Mucosa of descending colon (tissue), 3 donors: Measurements from ENCODE around the gene ATP2C2. TPM values are rescaled to one million over a fixed set of nuclear protein-coding genes. Genes with fewer than 3 reads are reported as not detected.

Experiments
- ATAC-seq: fragments of 200-7000 bp; cut with Tn5 transposase; one replicate; pipeline ENCODE4 v1.9.1; 2020; ENCODE audit warnings: mild to moderate bottlenecking, moderate library complexity
- DNase-seq, 3 donors: peaks; one replicate each; pipeline ENCODE4 v3.0.0-alpha.2; 2020
- H3K36me3 ChIP-seq: fragments of 200-600 bp; one replicate; pipeline ENCODE4 v1.8.0; 2021; ENCODE audit warnings: low read depth, mild to moderate bottlenecking
- H3K4me1 ChIP-seq: fragments of 200-600 bp; one replicate; pipeline ENCODE4 v1.8.0; 2021; ENCODE audit warnings: low read depth, mild to moderate bottlenecking
- H3K4me3 ChIP-seq: fragments of 200-600 bp; one replicate; pipeline ENCODE4 v1.8.0; 2021; ENCODE audit warnings: mild to moderate bottlenecking
- H3K9me3 ChIP-seq: fragments of 200-600 bp; one replicate; pipeline ENCODE4 v1.8.0; 2021; ENCODE audit warnings: mild to moderate bottlenecking
- CTCF ChIP-seq: fragments of 200-600 bp; IDR thresholded peaks from one replicate; pipeline ENCODE4 v1.8.0; 2022; ENCODE audit warnings: antibody characterized with exemption, mild to moderate bottlenecking
- intact Hi-C, 2 donors: fragments of 100-400 bp; cut with DNase I in 1 of 2; cut with micrococcal nuclease in 1 of 2; formaldehyde crosslinking; loops; one replicate each; pipeline versions ENCODE4 v1.11.0 to v1.11.1; 2022; cut with DNase I, micrococcal nuclease
- total RNA-seq, 3 donors: library from RNA; stranded (reverse); fragmentation: NEBNext Ultra II Directional in 2 of 3; extraction: Animal tissue kit (Norgen Biotek cat#: 25700) in 2 of 3; gene quantifications; one replicate each; pipeline versions ENCODE4 v1.2.1 to v1.2.4, GENCODE V29; 2021 to 2023
- donor health status: DM: no; HTN: no; CAD: no; lungs with moderate emphysema.
- donor health status: DM: no; HTN: no; CAD: no.
- donor health status: DM: no; HTN: yes; CAD: no.

The ATP2C2 gene
- total RNA-seq, 3 donors from 2014 or later = 98.8 to 322 (median 159) TPM

GRCh38 chr16:84361546-84361945 lies 6.8 kb upstream of the ATP2C2 start:
- intact Hi-C loops = no loop called here
- TF ChIP-seq CTCF = no peak
- peaks cover 45% of the 10 kb centered on the region for H3K4me1 ChIP-seq

GRCh38 chr16:84362471-84362941 lies 5.8 kb upstream of the ATP2C2 start:
- TF ChIP-seq CTCF = no peak

More at GRCh38 chr16:84361546-84361945, 6.8 kb upstream of the ATP2C2 start:
- Histone ChIP-seq H3K36me3 (no peaks in the 10 kb centered on the region), H3K9me3 (no peaks in the 10 kb centered on the region), H3K4me3 (no peak overlapping the region)
- no peak for DNase-seq
- ATAC-seq = no peak

GRCh38 chr16:84366208-84366607 lies 2.1 kb upstream of the ATP2C2 start:
- TF ChIP-seq CTCF = no peak
- no peaks in the 10 kb centered on the region for H3K36me3 ChIP-seq
- H3K9me3 ChIP-seq = no peaks in the 10 kb centered on the region
- intact Hi-C loops = no loop called here
- H3K4me1 ChIP-seq = peaks cover 35% of the 10 kb centered on the region
- no peak for ATAC-seq
- H3K4me3 ChIP-seq = no peak overlapping the region
- no peak for DNase-seq

More at GRCh38 chr16:84362471-84362941, 5.8 kb upstream of the ATP2C2 start:
- Histone ChIP-seq H3K9me3 (no peaks in the 10 kb centered on the region), H3K4me3 (no peak overlapping the region), H3K36me3 (no peaks in the 10 kb centered on the region), H3K4me1 (peaks cover 38% of the 10 kb centered on the region)
- ATAC-seq (peak; percentile 63), DNase-seq (peak in 1 of 3 donors; percentile 55)
- intact Hi-C loops = no loop called here

- Histone ChIP-seq H3K36me3 (no peaks in the 10 kb centered on the region), H3K4me3 (no peak overlapping the region), H3K9me3 (no peaks in the 10 kb centered on the region), H3K4me1 (peaks cover 38% of the 10 kb centered on the region)
- ATAC-seq = peak; percentile 61
- intact Hi-C loops = no loop called here
- peak; percentile 74 to 79 (median 76) for DNase-seq
- TF ChIP-seq CTCF = no peak
Observed at GRCh38 chr16:84367297-84367680, 1.0 kb upstream of the ATP2C2 start.

GRCh38 chr16:84367750-84368307 lies 509 bp upstream of the ATP2C2 start:
- Histone ChIP-seq H3K9me3 (no peaks in the 10 kb centered on the region), H3K4me3 (peak overlapping the region; percentile 49), H3K36me3 (no peaks in the 10 kb centered on the region), H3K4me1 (peaks cover 34% of the 10 kb centered on the region)
- TF ChIP-seq CTCF = no peak
- intact Hi-C loops = no loop called here
- DNase-seq (peak; percentile 69 to 80 (median 76)), ATAC-seq (peak; percentile 61)

- TF ChIP-seq CTCF = no peak
- no peaks in the 10 kb centered on the region for H3K9me3 ChIP-seq
- no peak for ATAC-seq
- peaks cover 29% of the 10 kb centered on the region for H3K4me1 ChIP-seq
- H3K36me3 ChIP-seq = no peaks in the 10 kb centered on the region
- H3K4me3 ChIP-seq = peak overlapping the region; percentile 49
- intact Hi-C loops = no loop called here
- DNase-seq = no peak
Observed at GRCh38 chr16:84369105-84369504, 767 bp downstream of the ATP2C2 start.
